ENCODE data around the gene NEK5. TPM values are rescaled to one million over a fixed set of nuclear protein-coding genes. Genes with fewer than 3 reads are reported as not detected.
"Not testable (repeated sequence)": the region's sequence is repeated elsewhere in the genome, so short reads cannot be mapped to it uniquely, and the experiment has no call there.

NEK5 gene
- total RNA-seq, 2 donors from 2014 or later = 0.29 to 0.42 TPM

DNA sequence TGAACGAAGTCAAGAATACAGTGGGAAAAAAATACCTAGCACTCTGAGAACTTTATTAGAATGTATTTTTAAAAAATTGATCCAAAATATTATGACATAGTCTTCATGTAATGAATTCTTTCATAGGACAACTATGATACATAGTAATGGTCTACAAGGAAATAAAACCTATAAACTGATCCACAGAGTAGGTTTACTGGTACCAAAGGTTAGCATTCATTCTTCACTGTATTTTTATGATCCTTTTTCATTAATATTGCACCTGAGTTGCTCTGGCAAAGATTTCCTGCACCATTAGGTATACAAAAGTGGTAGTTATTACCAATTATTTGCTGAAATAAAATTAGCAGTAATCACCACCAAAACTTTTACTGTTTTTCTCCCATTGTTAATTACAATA is 26.3 kb upstream of the NEK5 start:
- no peak for DNase-seq (ENCODE audit: low spot score)
- intact Hi-C loops (cut with DNase I) = no loop called here

DNA sequence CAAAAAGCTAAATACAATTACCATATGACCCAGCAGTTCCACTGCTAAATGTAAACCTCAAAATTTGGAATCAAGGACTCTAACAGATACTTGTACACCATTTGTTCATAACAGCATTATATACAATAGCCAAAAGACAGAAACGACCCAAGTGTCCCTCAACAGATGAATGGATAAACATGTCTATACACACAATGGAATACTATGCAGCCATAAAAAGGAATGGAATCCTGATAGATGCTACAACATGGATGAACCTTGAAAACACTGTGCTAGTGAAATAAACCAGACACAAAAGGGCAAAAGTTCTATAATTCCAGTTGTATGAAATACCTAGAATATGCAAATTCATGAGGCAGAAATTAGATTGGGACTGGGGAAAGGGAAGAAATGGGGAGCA is 18.4 kb upstream of the NEK5 start:
- intact Hi-C loops (cut with DNase I) = no loop called here
- DNase-seq (ENCODE audit: low spot score) = no peak

DNA sequence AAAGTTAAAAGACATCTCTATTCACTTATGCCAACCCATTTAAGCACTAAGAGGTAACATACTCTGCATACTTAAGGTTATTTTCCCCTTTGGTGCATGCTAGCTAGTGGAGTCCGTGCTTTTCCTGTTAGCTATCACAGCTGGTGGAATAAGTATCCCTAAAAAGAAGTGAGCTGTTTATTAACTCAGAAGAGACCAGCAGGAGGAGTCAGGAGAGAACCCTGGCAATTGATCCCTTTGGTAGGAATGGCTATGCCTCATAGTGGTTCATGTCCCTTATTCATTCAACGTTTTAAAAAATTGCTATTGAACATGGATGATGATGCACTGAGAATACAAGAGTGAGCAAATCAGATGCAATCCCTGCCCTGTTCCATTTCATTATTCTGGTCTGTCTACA is 12.4 kb upstream of the NEK5 start:
- no peak for DNase-seq (ENCODE audit: low spot score)
- intact Hi-C loops (cut with DNase I) = no loop called here

DNA sequence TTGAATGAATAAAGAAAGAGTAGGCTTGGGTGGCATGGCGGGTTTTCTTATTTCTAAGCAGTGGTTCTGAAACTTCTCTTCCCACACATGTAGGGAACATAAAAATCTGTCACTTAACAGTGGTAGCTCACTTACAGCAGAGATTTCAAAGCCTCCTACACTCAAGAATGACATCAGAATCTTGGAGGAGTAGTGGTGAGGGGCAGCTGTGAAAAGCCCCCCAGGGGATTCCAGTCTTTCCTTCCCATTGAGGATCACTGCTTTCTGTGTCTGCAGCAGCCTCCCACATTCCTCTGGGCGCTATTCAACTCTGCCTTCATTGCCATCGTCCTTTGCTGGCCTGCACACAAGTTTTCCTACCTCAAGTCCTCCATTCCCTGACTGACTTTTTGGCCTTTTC is 8.6 kb upstream of the NEK5 start:
- intact Hi-C loops (cut with DNase I) = no loop called here
- no peak for DNase-seq (ENCODE audit: low spot score)

DNA sequence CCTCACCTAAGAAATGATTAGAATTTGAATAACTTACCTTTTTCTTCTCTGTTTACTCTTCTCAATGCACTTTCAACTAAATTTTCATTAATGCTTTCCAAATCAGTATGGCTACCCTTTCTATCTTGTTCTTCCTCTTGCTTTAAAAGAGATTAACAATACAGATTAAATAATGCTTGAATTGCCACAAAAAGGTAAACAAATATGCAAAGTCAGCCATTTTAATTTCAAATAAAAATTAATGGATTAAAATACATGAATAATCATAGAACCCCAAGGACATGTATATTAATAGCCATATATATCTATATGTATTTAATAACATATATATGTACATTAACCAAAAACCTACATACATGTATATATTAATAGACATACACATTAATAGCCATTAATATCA is 7.9 kb upstream of the NEK5 start:
- intact Hi-C loops (cut with DNase I) = no loop called here
- DNase-seq (ENCODE audit: low spot score) = no peak

DNA sequence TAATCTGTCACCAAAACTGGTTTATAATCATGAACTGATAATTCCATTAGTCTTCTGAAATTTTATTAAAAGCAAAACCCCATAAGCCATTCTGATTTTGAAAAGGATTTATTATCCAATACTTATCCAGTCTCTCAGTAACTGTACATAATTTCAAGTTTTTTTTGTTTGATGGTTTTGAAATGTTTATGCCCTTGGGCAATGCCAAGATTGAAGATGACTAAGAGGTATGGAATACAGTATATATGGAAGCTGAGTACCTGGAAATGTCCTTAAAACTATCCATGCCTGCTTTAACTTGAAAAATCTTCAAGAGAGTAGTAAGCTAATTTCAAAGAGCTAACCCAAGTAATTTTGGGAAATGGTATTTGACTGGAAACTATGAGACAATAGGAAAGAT is 1.8 kb upstream of the NEK5 start:
- no peak for DNase-seq (ENCODE audit: low spot score)
- intact Hi-C loops (cut with DNase I) = no loop called here

DNA sequence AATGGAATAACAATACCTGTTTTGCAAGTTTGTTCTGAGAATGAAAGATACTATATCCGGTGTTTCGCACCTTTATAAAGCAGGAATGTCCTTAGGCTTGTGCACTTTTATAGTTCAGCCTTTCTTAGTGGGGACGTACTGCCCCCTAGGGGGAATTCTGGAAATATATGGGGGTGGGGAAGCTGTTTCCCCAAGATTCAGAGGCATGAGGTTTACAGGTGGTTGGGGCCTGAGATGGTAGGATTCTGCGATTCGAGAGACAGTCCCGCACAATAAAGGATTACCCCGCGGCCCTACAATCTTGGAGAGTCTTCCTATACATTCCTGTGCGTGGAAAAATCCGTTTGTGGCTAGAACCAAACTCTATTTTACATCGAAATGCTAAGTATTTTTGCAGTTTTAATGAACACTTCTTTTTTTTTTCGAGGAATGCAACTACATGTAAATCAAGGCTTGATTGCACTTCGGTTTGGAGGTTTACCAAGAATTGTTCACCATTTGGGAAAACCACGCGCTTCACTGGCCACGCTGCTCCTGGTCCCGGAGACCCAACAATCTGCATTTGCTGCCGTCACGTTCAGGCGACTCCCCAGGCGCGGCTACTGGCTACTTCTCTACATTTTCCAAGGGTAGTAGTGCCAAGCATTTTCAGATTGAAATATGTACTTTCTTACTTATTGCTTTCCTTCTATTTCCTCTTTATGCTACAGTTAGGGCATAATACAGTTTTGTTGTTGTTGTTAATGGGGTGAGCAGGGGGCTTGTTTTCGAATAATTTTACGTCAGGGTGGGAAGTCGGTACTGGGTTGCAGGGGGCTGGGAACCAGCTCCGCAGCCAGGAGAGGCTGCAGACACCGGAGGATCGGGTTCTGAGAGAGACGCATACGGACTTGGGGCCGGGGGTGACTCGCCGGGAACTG is 830 bp downstream of the NEK5 start:
- intact Hi-C loops (cut with DNase I) = loop anchor here (5.0 to 10.0 kb wide), 4 partner anchors 113 to 311 kb away; partner anchors contain the start of genes ALG11 (in 2 of the 2) and ATP7B (in 2 of the 2)
- no peak for DNase-seq (ENCODE audit: low spot score)

DNA sequence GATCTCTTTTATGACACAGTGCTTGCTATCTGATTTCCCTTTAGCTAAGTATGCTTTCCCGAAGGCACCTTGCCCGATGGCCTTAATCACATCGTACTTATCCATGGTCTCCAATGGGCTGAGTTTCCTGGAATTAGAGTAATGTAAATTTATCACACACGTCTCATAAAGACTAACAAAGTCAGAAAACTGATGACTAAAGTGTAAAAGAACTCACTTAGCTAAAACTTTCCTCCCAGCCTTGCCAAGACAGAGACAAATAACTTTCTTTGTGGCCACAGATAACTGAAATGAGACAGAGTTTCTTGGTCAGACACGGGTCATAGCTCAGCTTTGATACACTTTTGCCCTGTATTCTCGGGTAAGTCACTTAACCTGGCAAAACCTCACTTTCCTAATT is 1.5 kb downstream of the NEK5 start:
- no peak for DNase-seq (ENCODE audit: low spot score)
- intact Hi-C loops (cut with DNase I) = loop anchor here (5.0 to 10.0 kb wide), 4 partner anchors 113 to 310 kb away; partner anchors contain the start of genes ALG11 (in 2 of the 2) and ATP7B (in 2 of the 2)

DNA sequence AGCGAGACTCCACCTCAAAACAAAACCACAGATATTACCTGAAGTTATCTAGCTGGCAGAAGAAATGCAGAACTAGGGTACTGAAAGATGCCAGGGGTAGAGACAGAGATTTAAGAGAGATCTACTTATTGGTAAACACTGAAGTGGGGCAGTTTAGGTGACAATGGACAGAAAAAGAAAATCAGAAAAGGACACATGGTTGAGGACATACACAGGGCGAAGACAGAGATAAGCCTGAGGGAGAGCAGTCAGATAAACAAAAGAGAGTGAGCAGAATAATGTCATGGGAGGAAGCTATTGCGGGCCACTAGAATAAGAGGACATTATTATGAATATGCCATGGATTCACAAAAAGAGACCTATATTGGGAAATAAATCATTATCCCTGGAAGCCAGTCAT is 3.3 kb downstream of the NEK5 start:
- no peak for DNase-seq (ENCODE audit: low spot score)
- intact Hi-C loops (cut with DNase I) = loop anchor here (5.0 to 10.0 kb wide), 4 partner anchors 111 to 308 kb away; partner anchors contain the start of genes ALG11 (in 2 of the 2) and ATP7B (in 2 of the 2)

DNA sequence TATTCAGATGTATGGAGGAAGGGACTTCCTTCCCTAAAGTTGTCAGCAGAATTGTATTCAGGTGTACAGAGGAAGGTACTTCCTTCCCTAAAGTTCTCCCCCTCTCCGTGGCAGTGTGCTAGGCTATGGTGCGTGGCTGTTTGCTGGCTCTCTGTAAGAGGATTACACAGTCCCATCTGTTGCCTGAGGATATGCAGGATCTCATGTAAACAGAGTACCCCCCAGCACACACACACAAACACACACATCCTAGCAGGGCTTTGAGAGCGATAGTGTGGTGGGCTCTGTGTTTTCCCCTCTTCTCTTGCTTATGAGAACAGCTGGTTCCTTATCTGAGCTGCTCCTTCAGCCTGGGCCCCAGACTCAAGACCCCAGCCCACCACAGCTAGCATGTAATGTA is 10.3 kb downstream of the NEK5 start:
- intact Hi-C loops (cut with DNase I) = no loop called here

DNA sequence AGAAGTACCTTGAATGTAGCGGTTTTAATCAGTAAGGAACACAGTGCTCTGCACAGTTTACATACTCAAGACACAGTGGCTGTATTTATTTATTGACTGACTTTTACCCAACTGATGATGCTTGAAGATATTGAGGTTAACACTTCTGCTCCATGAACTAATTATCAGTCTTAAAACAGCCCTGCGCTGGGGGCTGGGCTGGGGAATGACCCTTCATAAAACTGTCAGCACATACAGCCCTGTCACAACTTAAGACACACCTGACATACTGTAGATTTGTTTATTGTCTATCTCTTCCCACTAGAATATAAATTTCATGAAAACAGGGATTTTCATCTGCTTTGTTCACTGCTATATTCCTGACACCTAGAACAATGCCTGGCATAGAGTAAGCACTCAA is 10.8 kb downstream of the NEK5 start:
- intact Hi-C loops (cut with DNase I) = no loop called here
- DNase-seq (ENCODE audit: low spot score) = no peak

More for the DNA sequence above, 10.3 kb downstream of the NEK5 start:
- no peak for DNase-seq (ENCODE audit: low spot score)

DNA sequence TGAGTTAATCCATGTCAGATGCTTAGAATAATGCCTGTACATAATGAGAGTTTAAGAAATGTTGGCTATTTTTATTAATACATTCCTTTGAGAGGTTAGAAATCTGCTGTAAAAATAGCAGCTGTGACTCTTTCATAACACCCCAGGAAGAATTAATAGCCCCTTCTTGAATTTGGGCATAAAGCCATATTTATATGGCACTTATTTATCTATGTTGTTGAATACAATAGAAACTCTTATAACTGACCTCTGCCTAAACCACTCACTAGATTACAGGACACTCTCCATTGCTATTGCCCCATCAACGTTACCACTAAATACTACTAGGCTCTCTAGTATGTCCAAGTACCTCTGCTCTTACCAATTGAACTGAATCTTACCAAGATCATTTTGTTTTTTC is 16.3 kb downstream of the NEK5 start:
- no peak for DNase-seq (ENCODE audit: low spot score)
- intact Hi-C loops (cut with DNase I) = loop anchor here in 1 of 2 donors (5.0 kb wide), 1 partner anchor 585 kb away; no protein-coding TSS in a partner anchor

DNA sequence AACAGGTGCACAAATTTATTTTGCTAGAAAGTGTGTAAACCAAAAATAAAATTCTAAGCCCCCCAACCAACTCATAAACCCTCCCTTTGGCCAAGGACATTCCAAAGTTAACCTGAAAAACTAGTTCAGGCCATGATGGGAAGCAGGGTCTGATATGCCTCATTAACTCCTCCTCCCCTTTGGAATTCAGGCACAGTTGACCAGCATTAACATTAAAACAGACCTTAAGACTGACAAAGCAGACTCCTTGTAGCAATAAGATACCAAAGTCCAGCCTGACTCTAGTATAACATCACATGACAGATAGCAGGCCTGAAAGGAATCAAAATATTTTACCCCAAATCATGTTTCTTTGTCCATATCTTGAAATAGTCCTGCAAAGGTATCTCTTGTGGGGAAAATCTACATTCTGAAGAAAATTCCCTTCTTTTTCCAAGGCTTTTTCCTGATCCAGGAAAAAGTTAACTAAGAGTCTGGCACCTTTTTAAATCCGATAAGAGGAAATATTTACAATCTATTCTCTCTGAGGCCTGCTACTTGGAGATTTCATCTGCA is 19.7 kb downstream of the NEK5 start:
- DNase-seq (ENCODE audit: low spot score) = no peak
- intact Hi-C loops (cut with DNase I) = no loop called here

DNA sequence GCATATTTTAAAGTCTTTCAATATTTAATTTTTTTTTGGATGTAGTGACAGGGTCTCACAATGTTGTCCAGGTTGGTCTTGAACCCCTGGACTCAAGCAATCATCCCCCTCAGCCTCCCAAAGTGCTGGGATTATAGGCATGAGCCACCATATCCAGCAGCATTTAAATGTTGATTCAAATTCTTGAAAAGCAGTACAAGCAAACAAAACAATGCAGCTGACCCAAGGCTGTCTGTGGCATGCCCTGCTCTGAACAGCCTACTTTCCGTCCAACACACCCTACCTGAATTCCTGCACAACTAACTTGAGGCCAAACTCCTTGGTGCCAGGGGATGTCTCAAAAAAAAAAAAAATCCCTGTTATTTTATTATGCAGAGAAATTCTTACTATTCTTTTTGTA is 23.0 kb downstream of the NEK5 start:
- intact Hi-C loops (cut with DNase I) = no loop called here
- no peak for DNase-seq (ENCODE audit: low spot score)

DNA sequence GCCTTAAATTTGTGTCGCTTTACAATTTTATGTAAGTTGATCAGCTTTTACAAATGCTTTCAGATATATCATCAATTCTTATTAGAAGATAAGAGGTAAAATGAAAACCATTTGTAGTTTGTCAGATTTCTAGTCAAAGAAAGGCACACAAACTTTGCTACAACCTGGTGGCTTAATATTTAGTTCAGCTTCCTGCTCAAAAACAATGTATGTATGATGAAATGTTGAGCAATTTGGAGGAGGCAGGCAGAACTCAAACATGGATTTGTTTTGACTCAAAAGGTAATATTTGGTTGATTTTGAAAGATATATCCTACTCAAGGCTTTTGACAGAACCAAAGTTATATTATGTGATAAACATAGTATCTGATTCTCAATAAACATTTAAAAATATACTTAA is 24.2 kb downstream of the NEK5 start:
- no peak for DNase-seq (ENCODE audit: low spot score)
- intact Hi-C loops (cut with DNase I) = no loop called here

DNA sequence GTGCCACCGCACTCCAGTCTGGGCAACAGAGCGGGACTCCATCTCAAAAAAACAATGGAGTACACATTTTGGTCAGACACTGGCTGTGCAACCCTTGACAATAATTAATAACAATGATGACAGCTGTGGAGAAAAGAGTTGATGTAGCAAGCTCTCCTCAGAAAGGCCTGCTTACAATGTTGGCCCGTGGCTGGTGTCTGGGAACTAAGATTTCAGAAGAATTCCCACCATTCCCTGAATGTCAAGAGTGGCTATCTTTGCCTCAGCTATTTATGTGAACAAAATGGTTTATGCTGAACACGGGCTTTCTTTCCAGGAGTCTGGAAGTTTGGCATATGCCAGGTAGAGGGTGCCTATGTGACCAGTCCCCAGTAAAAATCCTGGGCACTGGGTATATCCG is 25.5 kb downstream of the NEK5 start:
- intact Hi-C loops (cut with DNase I) = no loop called here
- no peak for DNase-seq (ENCODE audit: low spot score)

DNA sequence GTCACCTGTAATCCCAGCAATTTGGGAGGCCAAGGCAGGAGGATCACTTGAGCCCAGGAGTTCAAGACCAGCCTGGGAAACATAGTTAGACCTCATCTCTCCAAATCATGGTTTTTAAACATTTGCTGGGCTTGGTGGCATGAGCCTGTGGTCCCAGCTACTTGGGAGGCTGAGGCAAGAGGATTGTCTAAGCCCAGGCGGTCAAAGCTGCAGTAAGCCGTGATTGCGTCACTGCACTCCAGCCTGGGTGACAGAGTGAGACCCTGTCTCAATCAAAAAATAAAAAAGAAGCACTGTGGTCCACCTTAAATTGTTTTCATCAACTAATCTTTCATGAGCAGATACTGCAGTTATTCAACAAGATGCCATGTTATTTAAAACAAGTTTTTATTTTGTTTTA is 26.4 kb downstream of the NEK5 start:
- intact Hi-C loops (cut with DNase I); DNase-seq (ENCODE audit: low spot score): not testable (repeated sequence)

DNA sequence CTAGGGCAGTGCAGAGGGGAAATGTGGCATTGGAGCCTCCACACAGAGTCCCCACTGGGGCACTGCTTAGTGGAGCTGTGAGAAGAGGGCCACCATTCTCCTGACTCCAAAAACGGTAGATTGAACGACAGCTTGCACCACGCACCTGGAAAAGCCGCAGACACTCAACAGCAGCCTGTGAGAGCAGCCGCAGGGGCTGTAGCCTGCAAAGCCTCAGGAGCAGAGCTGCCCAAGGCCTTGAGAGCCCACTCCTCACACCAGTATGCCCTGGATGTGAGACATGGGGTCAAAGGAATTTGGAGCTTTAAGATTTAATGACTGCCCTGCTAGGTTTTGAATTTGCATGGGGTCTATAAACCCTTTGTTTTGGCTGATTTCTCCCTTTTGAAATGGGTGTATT is 31.7 kb downstream of the NEK5 start:
- intact Hi-C loops (cut with DNase I) = no loop called here
- no peak for DNase-seq (ENCODE audit: low spot score)

DNA sequence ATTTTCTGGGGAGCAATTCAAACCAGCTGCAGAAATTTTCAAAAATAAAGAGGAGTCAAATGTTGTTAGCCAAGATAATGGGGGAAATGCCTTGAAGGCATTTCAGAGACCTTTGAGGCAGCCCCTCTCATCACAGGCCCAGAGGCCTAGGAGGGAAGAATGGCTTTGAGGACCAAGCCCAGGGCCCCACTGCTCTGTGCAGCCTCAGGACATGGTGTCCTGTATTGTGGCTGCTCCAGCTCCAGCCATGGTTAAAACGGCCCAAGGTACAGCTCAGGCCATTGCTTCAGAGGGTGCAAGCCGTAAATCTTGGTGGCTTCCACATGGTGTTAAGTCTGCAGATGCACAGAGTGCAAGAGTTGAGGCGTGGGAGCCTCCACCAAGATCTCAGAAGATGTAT is 32.1 kb downstream of the NEK5 start:
- intact Hi-C loops (cut with DNase I) = no loop called here

DNA sequence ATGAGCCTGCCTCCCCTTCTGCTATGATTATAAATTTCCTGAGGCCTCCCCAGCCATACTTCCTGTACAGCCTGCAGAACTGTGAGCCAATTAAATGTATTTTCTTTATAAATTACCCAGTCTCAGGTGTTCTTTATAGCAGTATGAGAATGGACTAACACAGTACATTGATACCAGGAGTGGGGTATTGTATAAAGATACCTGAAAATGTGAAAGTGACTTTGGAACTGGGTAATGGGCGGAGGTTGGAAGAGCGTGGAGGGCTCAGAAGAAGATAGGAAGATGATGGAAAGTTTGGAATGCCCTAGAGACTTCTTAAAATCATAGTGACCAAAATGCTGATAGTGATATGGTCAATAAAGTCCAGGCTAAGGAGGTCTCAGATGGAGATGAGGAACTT is 32.8 kb downstream of the NEK5 start:
- intact Hi-C loops (cut with DNase I) = no loop called here
- DNase-seq (ENCODE audit: low spot score) = no peak

More for the DNA sequence above, 32.1 kb downstream of the NEK5 start:
- no peak for DNase-seq (ENCODE audit: low spot score)

DNA sequence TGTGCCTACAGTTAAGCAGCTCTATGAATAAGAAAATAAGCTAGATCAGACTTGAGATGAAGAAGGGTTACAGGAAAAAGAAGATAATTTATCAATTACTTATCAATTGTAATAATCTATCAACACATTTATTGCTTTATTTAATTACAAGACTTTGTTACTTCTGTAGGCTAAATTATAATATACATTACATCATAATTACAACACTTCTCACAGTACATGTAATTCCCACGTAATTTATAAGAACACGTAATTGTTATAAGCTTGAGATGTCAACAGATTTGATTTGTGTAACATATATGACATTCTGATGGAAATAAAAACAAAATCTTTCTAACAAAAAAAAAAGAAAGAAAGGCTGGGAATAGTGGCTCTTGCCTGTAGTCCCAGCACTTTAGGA is 36.8 kb downstream of the NEK5 start:
- intact Hi-C loops (cut with DNase I) = no loop called here
- DNase-seq (ENCODE audit: low spot score) = no peak
